Effector memory CD8-positive, alpha-beta T cell (primary cell): ENCODE measurements around the gene PURA.
"Not testable (repeated sequence)": the region's sequence is repeated elsewhere in the genome, so short reads cannot be mapped to it uniquely, and the experiment has no call there.

ENCODE experiments used
- ATAC-seq: fragments of 150-1000 bp; cut with Tn5 transposase; replicated peaks from 2 replicates; pipeline ENCODE4 v1.10.0; 2021; ENCODE audit warnings: mild to moderate bottlenecking, moderate library complexity
- DNase-seq, 3 experiments: peaks; one replicate each; pipeline ENCODE4 v3.0.0; 2021
- H3K27ac Mint-ChIP-seq, 2 donors: one replicate each; pipeline ENCODE4 v1.8.0; 2022; ENCODE audit warnings: mild to moderate bottlenecking in 2 of 2, mixed read lengths in 2 of 2, moderate library complexity in 2 of 2
- H3K27me3 Mint-ChIP-seq, 2 donors: one replicate each; pipeline ENCODE4 v1.8.0; 2022; ENCODE audit warnings: mixed read lengths in 2 of 2
- H3K36me3 Mint-ChIP-seq: one replicate; pipeline ENCODE4 v1.8.0; 2022; ENCODE audit warnings: mild to moderate bottlenecking, moderate library complexity, mixed read lengths; ENCODE audit not compliant: insufficient read depth
- H3K4me1 Mint-ChIP-seq, 2 donors: one replicate each; pipeline ENCODE4 v1.8.0; 2022; ENCODE audit warnings: low read depth in 2 of 2, mixed read lengths in 2 of 2
- H3K4me3 Mint-ChIP-seq, 2 donors: one replicate each; pipeline ENCODE4 v1.8.0; 2022; ENCODE audit warnings: mild to moderate bottlenecking in 2 of 2, mixed read lengths in 2 of 2, moderate library complexity in 2 of 2
- H3K9me3 Mint-ChIP-seq, 2 donors: one replicate each; pipeline ENCODE4 v1.8.0; 2022; ENCODE audit warnings: mixed read lengths in 2 of 2

The PURA gene

GRCh38 chr5:140148508-140148907 lies 34.6 kb downstream of the PURA start:
- ATAC-seq (no peak), DNase-seq (no peak)
- no peaks in the 10 kb centered on the region for H3K36me3 Mint-ChIP-seq
- peaks cover 9 to 26% of the 10 kb centered on the region in 2 donors for H3K4me1 Mint-ChIP-seq
- H3K9me3 Mint-ChIP-seq: no peaks in the 10 kb centered on the region
- no peak overlapping the region for H3K4me3 Mint-ChIP-seq
- H3K27me3 Mint-ChIP-seq: peaks cover 8 to 46% of the 10 kb centered on the region in 2 donors
- H3K27ac Mint-ChIP-seq: no peak overlapping the region

DNA sequence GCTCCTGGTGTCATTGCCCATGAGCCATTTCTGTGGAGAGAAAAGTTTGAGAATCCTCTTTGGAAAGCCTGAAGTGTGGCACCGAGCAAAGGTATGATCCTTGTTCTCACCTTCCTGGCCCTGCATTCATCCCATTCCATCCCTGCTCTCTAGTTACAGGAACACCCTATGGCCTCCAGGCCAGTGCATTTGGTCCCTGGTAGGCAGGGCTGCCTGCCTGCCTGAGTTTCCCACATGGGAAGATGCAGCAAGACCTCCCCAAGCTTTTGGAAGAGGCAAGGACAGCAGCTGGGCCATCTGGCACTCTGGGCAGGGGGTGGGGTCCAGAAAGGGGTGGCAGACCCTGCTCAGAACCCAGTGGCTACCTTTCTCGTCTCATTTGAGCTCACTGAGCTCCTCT lies 36.3 kb downstream of the PURA start:
- DNase-seq: no peak
- H3K9me3 Mint-ChIP-seq: no peaks in the 10 kb centered on the region
- no peak overlapping the region for H3K4me3 Mint-ChIP-seq
- H3K27ac Mint-ChIP-seq: no peak overlapping the region
- ATAC-seq: no peak
- H3K27me3 Mint-ChIP-seq: peaks cover 4 to 31% of the 10 kb centered on the region in 2 donors
- H3K36me3 Mint-ChIP-seq: no peaks in the 10 kb centered on the region
- peaks cover 5 to 14% of the 10 kb centered on the region in 2 donors for H3K4me1 Mint-ChIP-seq

DNA sequence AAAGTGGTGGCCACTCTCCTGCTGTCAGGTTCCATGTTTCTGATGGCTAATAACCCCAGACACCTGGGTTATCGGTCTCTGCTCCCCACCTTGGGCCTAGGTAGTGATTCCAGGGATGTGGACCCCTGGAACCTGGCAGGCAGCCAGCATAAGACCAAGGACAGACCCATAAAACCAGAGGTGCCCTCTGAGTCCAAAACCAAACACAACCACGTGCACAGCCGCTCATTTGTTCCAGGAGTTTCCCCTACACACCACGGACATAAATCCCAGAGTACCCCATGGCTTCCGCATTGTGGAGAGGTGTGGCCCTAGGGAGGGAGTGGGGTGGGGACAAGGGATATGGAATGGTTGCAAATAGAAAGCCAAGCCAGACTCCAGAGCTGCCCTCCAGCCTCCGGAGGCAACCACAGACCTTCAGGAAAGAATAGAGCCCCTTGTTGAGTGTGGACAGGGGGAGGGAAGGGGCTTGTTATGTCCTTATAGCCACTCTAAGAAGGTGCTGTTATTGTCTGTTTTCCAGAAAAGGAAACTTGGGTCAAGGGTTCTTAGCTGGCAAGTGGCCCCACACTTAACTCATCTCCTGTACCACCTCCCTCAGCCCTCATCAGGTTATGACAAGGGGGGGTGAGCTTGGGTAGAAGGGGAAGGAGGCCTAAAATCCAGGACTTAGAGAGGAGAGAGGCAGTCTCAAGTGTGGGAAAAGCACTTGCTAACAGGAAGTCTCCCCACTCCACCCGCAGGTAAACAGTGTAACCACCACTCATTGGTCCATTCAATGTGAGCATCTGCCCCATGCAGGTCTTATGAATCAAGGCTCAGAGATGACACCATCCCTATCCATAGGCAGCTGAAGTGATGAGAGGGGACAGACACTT lies 37.5 kb downstream of the PURA start:
- H3K36me3 Mint-ChIP-seq: no peaks in the 10 kb centered on the region
- no peak overlapping the region for H3K4me3 Mint-ChIP-seq
- DNase-seq: no peak
- ATAC-seq: no peak
- H3K27ac Mint-ChIP-seq: no peak overlapping the region
- no peaks in the 10 kb centered on the region for H3K9me3 Mint-ChIP-seq
- peaks cover 0 to 19% of the 10 kb centered on the region in 2 donors for H3K27me3 Mint-ChIP-seq
- peaks cover 0 to 11% of the 10 kb centered on the region in 2 donors for H3K4me1 Mint-ChIP-seq

GRCh38 chr5:140152022-140152999 lies 38.4 kb downstream of the PURA start:
- Mint-ChIP-seq H3K4me1 (peaks cover 4 to 13% of the 10 kb centered on the region in 2 donors), H3K27ac (no peak overlapping the region), H3K27me3 (peaks cover 0 to 10% of the 10 kb centered on the region in 2 donors), H3K9me3 (no peaks in the 10 kb centered on the region), H3K36me3 (no peaks in the 10 kb centered on the region), H3K4me3 (no peak overlapping the region)
- ATAC-seq: no peak
- DNase-seq: no peak

DNA sequence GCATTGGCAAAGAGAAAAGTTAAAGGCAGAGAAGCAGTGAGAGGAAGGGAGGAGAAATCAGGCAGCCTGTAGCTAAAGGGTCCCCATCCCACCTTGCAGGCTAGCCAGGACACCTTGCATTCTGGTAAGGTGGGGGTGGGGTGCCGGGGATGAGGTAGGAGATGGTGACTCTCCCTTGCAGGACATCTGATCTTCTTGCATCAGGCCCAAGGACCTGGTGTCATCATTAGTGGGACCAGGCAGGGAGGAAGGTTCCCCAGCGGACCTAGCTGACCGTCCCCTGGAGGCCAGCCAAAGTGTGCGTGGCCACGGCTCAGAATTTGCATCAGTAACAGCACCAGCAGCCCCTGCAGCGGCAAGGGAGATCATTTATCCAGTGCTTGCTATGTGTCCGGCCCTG lies 39.3 kb downstream of the PURA start:
- Mint-ChIP-seq H3K4me1 (peaks cover 6 to 8% of the 10 kb centered on the region in 2 donors), H3K4me3 (no peak overlapping the region), H3K9me3 (no peaks in the 10 kb centered on the region), H3K36me3 (no peaks in the 10 kb centered on the region), H3K27ac (no peak overlapping the region), H3K27me3 (peaks cover 0 to under 1% of the 10 kb centered on the region in 2 donors)
- DNase-seq (no peak), ATAC-seq (no peak)

- Mint-ChIP-seq H3K9me3 (no peaks in the 10 kb centered on the region), H3K4me3 (no peak overlapping the region), H3K27me3 (no peaks in the 10 kb centered on the region), H3K36me3 (no peaks in the 10 kb centered on the region), H3K4me1 (peaks cover 6 to 8% of the 10 kb centered on the region in 2 donors), H3K27ac (no peak overlapping the region)
- DNase-seq (no peak), ATAC-seq (no peak)
Measured at GRCh38 chr5:140153905-140154304, 40.0 kb downstream of the PURA start.

- not testable (repeated sequence) for H3K27ac Mint-ChIP-seq, H3K4me1 Mint-ChIP-seq, DNase-seq, ATAC-seq, H3K9me3 Mint-ChIP-seq, H3K36me3 Mint-ChIP-seq, H3K27me3 Mint-ChIP-seq, H3K4me3 Mint-ChIP-seq
Measured at GRCh38 chr5:140154710-140155381, 40.9 kb downstream of the PURA start.

DNA sequence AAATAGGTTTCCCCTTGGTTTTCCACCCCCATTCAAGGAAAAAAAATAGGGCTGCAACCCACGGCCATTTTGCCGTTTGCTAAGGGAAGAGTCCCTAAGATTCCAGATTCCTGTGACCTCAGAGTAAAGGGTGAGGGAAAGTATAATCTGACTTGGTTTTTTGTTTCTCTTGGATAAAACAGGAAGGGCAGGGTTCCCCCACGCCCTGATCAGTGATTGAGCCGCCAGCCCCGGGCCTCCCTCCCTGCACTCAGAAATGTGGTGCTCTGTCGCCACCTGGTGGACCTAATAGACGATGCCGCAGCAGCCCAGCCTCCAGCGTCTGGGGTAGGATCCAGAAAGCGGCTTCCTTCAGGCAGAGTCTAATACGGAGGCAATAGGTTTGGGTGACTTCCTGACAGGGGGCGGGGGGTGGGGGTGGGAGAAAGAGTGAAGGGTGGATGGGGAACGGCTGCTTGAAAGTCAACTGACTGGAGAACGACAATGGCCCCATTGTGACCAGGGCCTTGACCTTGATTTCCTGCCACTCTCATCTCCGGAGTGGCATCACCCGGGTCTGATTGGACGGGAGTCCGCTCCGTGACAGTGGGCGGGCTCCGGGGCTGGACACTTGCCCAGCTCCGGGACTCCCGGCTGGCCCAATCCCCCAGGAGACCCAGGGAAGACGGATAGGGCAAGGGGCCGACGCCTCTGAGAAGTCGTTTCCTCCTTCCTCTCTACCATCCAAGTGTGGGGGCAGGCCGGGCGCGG lies 43.3 kb downstream of the PURA start:
- Mint-ChIP-seq H3K4me3 (peak overlapping the region; percentile 31 to 41), H3K27ac (peak overlapping the region in 1 of 2 donors; percentile 12)
- DNase-seq: peak; percentile 87 to 91 (median 89)

DNA sequence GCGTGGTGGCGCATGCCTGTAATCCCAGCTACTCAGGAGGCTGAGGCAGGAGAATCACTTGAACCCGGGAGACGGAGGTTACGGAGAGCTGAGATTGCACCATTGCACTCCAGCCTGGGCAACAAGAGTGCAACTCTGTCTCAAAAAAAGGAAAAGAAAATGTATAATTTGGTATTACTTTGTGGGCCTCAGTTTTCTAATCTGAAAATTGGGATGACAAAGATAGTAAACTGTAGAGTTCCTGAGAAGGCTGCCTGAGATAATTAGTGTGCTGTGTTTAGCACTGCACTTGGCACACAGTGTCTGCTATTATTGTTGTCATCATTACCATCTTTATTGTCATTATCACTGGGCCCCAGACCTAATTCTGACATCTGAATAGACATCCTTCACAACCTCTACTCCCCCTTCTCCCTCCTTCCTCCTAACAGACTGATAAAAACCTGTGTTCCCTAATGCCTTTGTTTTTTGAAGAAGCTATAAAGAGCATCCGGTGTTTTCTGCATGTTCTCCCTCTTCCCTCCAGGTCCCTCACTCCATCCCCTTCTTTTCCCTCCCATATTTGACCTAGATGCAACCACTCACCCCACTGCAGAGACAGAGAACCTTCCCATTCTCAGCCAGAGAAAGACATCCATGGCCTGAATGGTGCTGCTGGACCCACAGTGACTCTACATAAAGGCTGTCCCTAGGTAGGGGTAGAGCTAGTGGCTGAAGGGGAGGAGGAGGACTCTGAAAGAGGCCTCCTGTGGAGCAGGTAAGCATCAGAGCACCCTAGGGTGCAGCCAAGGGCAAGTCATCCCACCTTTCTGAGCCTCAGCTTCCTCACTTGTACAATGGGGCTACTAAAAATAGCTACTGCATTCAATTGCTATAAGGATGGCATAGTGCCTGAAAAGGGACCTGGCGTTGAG lies 45.4 kb downstream of the PURA start:
- no peaks in the 10 kb centered on the region for H3K27me3 Mint-ChIP-seq
- no peak for DNase-seq
- no peaks in the 10 kb centered on the region for H3K9me3 Mint-ChIP-seq
- ATAC-seq: no peak
- H3K27ac Mint-ChIP-seq: no peak overlapping the region
- no peaks in the 10 kb centered on the region for H3K36me3 Mint-ChIP-seq
- H3K4me1 Mint-ChIP-seq: peaks cover 5 to 6% of the 10 kb centered on the region in 2 donors
- no peak overlapping the region for H3K4me3 Mint-ChIP-seq

More for the DNA sequence above, 43.3 kb downstream of the PURA start:
- peak; percentile 100 for ATAC-seq
- H3K9me3 Mint-ChIP-seq: no peaks in the 10 kb centered on the region
- H3K27me3 Mint-ChIP-seq: no peaks in the 10 kb centered on the region
- peaks cover 5 to 6% of the 10 kb centered on the region in 2 donors for H3K4me1 Mint-ChIP-seq
- no peaks in the 10 kb centered on the region for H3K36me3 Mint-ChIP-seq

DNA sequence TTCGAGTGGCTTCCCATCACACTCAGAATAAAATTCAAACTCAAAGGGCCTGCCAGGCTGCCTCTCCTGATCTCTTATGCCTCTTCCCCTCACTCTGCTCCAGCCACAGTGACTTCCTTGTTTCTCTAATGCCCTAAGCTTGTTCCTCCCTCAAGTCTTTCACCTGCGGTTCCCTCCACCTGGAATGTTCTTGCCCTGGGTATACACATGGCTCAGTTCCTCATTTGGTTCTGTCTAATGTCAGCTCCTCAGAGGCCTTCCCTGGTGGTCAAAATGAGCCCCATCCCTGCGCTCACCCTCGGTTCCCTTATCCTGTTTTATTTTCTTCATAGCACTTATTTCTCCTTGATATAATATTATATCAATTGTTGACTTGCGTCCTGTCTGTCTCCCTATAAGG lies 48.4 kb downstream of the PURA start:
- H3K4me1 Mint-ChIP-seq: peaks cover 0 to 2% of the 10 kb centered on the region in 2 donors
- no peak overlapping the region for H3K4me3 Mint-ChIP-seq
- no peaks in the 10 kb centered on the region for H3K27me3 Mint-ChIP-seq
- ATAC-seq (no peak), DNase-seq (no peak)
- H3K36me3 Mint-ChIP-seq: no peaks in the 10 kb centered on the region
- H3K27ac Mint-ChIP-seq: peak overlapping the region in 1 of 2 donors; percentile 21
- H3K9me3 Mint-ChIP-seq: no peaks in the 10 kb centered on the region

DNA sequence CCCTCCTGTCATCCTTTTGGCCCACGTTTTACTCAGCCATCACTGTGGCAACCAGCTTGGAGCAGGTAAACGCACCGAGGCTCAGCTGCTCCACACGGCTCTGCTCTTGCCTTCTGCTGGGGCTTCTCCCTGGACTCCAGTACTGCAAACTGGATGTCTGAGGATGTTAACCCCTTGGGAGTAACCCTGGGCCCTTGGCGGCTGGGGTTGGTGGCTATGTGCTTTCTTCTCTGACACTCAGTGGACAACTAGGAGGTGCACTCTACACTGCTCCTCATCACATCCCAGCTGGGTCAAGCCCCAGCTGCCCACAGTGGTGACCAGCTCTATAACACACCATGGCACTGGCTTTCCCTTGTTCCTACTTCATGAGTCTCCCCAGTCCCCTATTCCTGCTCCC lies 48.9 kb downstream of the PURA start:
- Mint-ChIP-seq H3K27me3 (no peaks in the 10 kb centered on the region), H3K4me3 (no peak overlapping the region), H3K4me1 (no peaks in the 10 kb centered on the region), H3K36me3 (no peaks in the 10 kb centered on the region), H3K27ac (no peak overlapping the region), H3K9me3 (no peaks in the 10 kb centered on the region)
- DNase-seq (no peak), ATAC-seq (no peak)
